A673 (cell line): Measurements from ENCODE around the gene RAP2B. TPM values are rescaled to one million over a fixed set of nuclear protein-coding genes. Genes with fewer than 3 reads are reported as not detected.
"Not testable (repeated sequence)": the region's sequence is repeated elsewhere in the genome, so short reads cannot be mapped to it uniquely, and the experiment has no call there.

ENCODE experiments used
- BruUV-seq: library from RNA; stranded (reverse); fragments of 400-500 nt; replicated peaks from 2 replicates; lab custom pipeline; 2021; lab: Mats Ljungman, UMichigan
- CTCF ChIA-PET: fragments of 300-600 bp; sonication (Branson Sonifier 250); formaldehyde crosslinking; loops from one replicate; lab custom pipeline; 2022; ENCODE audit warnings: antibody characterized with exemption; lab: Charles Lee
- POLR2A ChIA-PET: fragments of 300-600 bp; sonication (Branson Sonifier 250); formaldehyde crosslinking; loops from one replicate; lab custom pipeline; 2022; ENCODE audit warnings: antibody characterized with exemption; ENCODE audit not compliant: low non-redundant PET; lab: Charles Lee
- DNase-seq: peaks from one replicate; pipeline ENCODE4 v3.0.0-alpha.2; 2015; ENCODE audit warnings: low spot score
- H3K27ac ChIP-seq: fragments of 200-600 bp; sonication (generic); 2 replicates; pipeline ENCODE4 v1.5.1; 2016; ENCODE audit warnings: mixed run types, low read depth, mild to moderate bottlenecking, mixed read lengths, antibody characterized with exemption, low read length; ENCODE audit not compliant: poor library complexity, severe bottlenecking
- H3K27me3 ChIP-seq: fragments of 200-600 bp; sonication (generic); replicated peaks from 2 replicates; pipeline ENCODE4 v1.6.1; 2017; ENCODE audit warnings: mixed run types, low read depth, mild to moderate bottlenecking, mixed read lengths, antibody characterized with exemption, low read length; ENCODE audit not compliant: insufficient read depth, poor library complexity
- H3K36me3 ChIP-seq: fragments of 200-600 bp; sonication (generic); 2 replicates; pipeline ENCODE4 v1.6.1; 2016; ENCODE audit warnings: mixed run types, mild to moderate bottlenecking, mixed read lengths, antibody characterized with exemption, low read length; ENCODE audit not compliant: insufficient read depth, poor library complexity, severe bottlenecking
- H3K4me1 ChIP-seq: fragments of 200-600 bp; sonication (generic); 2 replicates; pipeline ENCODE4 v1.6.1; 2017; ENCODE audit warnings: mixed run types, mild to moderate bottlenecking, mixed read lengths, antibody characterized with exemption, low read length; ENCODE audit not compliant: insufficient read depth, poor library complexity, severe bottlenecking
- H3K4me3 ChIP-seq: fragments of 200-600 bp; sonication (generic); 2 replicates; pipeline ENCODE4 v1.5.1; 2016; ENCODE audit warnings: low read depth, mixed run types, mild to moderate bottlenecking, mixed read lengths, low read length; ENCODE audit not compliant: poor library complexity, severe bottlenecking
- H3K9me3 ChIP-seq: fragments of 200-600 bp; sonication (generic); 2 replicates; pipeline ENCODE4 v1.6.1; 2016; ENCODE audit warnings: mixed run types, low read depth, mild to moderate bottlenecking, mixed read lengths, antibody characterized with exemption, low read length; ENCODE audit not compliant: poor library complexity, severe bottlenecking
- EZH2 ChIP-seq: fragments of 200-600 bp; sonication (generic); IDR thresholded peaks from 2 replicates; pipeline ENCODE4 v1.6.1; 2017; ENCODE audit warnings: borderline replicate concordance, low read depth, mild to moderate bottlenecking, mixed read lengths, antibody characterized with exemption, low read length; ENCODE audit not compliant: poor library complexity, severe bottlenecking
- intact Hi-C: fragments of 100-400 bp; cut with micrococcal nuclease; formaldehyde crosslinking; loops from one replicate; pipeline ENCODE4 v1.10.0; 2022; ENCODE audit not compliant: unreplicated experiment
- total RNA-seq: library from RNA; stranded (reverse); gene quantifications from 2 replicates; pipeline ENCODE4 v1.2.3, GENCODE V29; 2021
- TF ChIP-seq, protein P1 (sequence below): fragments of 300-800, 200-600 bp; sonication (generic); conservative IDR thresholded peaks from 2 replicates; pipeline ENCODE4 v1.5.1; 2017; ENCODE audit warnings: low read depth, mild to moderate bottlenecking, antibody characterized with exemption, low read length, moderate library complexity, mixed read lengths

RAP2B gene
- total RNA-seq, 1 experiment from 2014 or later, result 15.8 TPM

GRCh38 chr3:153190923-153191322 is 28.9 kb downstream of the RAP2B start:
- Histone ChIP-seq H3K4me3 (no peak overlapping the region), H3K27me3 (no peaks in the 10 kb centered on the region), H3K36me3 (no peaks in the 10 kb centered on the region), H3K9me3 (no peaks in the 10 kb centered on the region), H3K27ac (no peak overlapping the region), H3K4me1 (peaks cover 3% of the 10 kb centered on the region)
- intact Hi-C loops, result no loop called here
- CTCF ChIA-PET, result no interaction called here
- POLR2A ChIA-PET, result no interaction called here
- no TSS peak for BruUV-seq
- no peak for DNase-seq
- TF ChIP-seq, protein P1, sequence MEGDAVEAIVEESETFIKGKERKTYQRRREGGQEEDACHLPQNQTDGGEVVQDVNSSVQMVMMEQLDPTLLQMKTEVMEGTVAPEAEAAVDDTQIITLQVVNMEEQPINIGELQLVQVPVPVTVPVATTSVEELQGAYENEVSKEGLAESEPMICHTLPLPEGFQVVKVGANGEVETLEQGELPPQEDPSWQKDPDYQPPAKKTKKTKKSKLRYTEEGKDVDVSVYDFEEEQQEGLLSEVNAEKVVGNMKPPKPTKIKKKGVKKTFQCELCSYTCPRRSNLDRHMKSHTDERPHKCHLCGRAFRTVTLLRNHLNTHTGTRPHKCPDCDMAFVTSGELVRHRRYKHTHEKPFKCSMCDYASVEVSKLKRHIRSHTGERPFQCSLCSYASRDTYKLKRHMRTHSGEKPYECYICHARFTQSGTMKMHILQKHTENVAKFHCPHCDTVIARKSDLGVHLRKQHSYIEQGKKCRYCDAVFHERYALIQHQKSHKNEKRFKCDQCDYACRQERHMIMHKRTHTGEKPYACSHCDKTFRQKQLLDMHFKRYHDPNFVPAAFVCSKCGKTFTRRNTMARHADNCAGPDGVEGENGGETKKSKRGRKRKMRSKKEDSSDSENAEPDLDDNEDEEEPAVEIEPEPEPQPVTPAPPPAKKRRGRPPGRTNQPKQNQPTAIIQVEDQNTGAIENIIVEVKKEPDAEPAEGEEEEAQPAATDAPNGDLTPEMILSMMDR, result no peak

- peaks cover 3% of the 10 kb centered on the region for H3K4me1 ChIP-seq
- H3K27me3 ChIP-seq, result no peaks in the 10 kb centered on the region
- H3K4me3 ChIP-seq, result no peak overlapping the region
- TF ChIP-seq, protein P1, result no peak
- no peak for TF ChIP-seq EZH2
- intact Hi-C loops, result no loop called here
- no TSS peak for BruUV-seq
- H3K36me3 ChIP-seq, result no peaks in the 10 kb centered on the region
- DNase-seq, result peak; percentile 54
- H3K9me3 ChIP-seq, result no peaks in the 10 kb centered on the region
- POLR2A ChIA-PET, result no interaction called here
- H3K27ac ChIP-seq, result no peak overlapping the region
- CTCF ChIA-PET, result no interaction called here
These were observed 30.3 kb downstream of the RAP2B start for GRCh38 chr3:153192327-153192726.

DNA sequence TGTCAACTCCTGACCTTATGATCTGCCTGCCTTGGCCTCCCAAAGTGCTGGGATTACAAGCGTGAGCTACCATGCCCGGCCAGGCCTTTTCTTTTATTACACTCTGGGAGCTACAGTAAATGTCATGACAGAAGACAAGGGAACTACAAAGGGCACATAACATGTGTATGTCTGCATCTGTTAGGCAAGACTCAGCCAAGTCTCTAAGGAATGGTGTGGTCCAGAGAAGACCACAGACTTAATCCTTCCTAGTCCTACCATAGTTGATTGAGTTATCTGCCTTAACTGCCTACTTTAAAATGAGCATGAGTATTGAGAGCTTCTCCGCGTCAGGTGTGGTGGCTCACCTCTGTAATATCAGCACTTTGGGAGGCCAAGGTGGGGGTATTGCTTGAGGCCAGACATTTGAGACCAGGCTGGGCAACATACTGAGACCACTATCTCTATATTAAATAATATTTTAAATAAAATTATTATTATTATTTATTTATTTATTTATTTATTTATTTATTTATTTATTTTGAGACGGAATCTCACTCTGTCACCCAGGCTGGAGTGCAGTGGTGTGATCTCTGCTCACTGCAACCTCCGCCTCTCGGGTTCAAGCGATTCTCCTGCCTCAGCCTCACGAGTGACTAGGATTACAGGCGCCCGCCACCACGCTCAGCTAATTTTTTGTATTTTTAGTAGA is 31.9 kb downstream of the RAP2B start:
- POLR2A ChIA-PET, result interaction anchor here (0.6 kb wide), 1 partner anchor 20 kb away, joined by 7 read pairs; no protein-coding TSS in a partner anchor
- CTCF ChIA-PET, BruUV-seq: not testable (repeated sequence)

DNA sequence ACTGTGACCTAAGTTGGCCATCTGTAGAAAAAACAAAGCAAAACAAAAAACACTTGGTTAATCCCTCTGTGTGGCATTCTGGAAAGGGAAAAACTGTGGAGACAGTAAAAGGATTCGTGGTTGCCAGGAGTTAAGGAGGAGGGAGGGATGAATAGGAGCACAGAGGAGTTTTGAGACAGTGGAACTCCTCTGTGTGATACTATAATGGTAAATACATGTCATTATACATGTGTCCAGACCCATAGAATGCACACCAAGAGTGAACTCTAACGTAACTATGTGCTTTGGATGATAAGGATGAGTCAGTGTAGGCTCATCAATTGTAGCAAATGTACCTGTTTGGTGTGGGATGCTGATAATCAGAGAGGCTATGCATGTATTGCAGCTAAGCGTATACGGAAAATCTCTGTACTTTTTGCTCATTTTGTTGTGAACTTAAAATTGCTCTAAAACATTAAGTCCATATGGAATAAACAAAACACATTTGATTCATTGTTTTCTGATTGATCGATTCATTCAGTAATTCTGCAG is 33.4 kb downstream of the RAP2B start:
- BruUV-seq, result no TSS peak
- H3K36me3 ChIP-seq, result no peaks in the 10 kb centered on the region
- H3K27ac ChIP-seq, result no peak overlapping the region
- H3K4me1 ChIP-seq, result peaks cover 3% of the 10 kb centered on the region
- POLR2A ChIA-PET, result no interaction called here
- CTCF ChIA-PET, result no interaction called here
- no peaks in the 10 kb centered on the region for H3K27me3 ChIP-seq
- no peaks in the 10 kb centered on the region for H3K9me3 ChIP-seq
- no peak for TF ChIP-seq EZH2
- TF ChIP-seq, protein P1, result no peak
- no peak for DNase-seq
- no peak overlapping the region for H3K4me3 ChIP-seq
- intact Hi-C loops, result no loop called here

More for the DNA sequence above, 31.9 kb downstream of the RAP2B start:
- H3K36me3 ChIP-seq, DNase-seq, H3K4me1 ChIP-seq, H3K4me3 ChIP-seq, H3K9me3 ChIP-seq, H3K27ac ChIP-seq, H3K27me3 ChIP-seq, intact Hi-C loops: not testable (repeated sequence)
